HepG2 (cell line): Measurements from ENCODE around the gene BEGAIN.

ENCODE experiments used
- BRCA1 ChIP-seq: sonication (generic); formaldehyde crosslinking; IDR thresholded peaks from 2 replicates; pipeline ENCODE4 v1.4.0; 2020; ENCODE audit warnings: missing genetic modification reagents
- CTCF ChIP-seq: sonication (generic); formaldehyde crosslinking; IDR thresholded peaks from 2 replicates; pipeline ENCODE4 v1.5.0; 2020; ENCODE audit warnings: mild to moderate bottlenecking, missing genetic modification reagents, moderate library complexity
- FOXA1 ChIP-seq, 2 experiments: fragments of 450-650 bp in 1 of 2; sonication (generic) in 1 of 2; formaldehyde crosslinking in 1 of 2; IDR thresholded peaks; 2 replicates each; pipeline versions ENCODE4 v1.4.0 to v1.6.1; 2016 to 2020; ENCODE audit warnings: missing genetic modification reagents in 1 of 2
- MAX ChIP-seq: IDR thresholded peaks from 2 replicates; pipeline ENCODE4 v1.6.1; 2012; ENCODE audit warnings: inconsistent platforms
- MEIS2 ChIP-seq: sonication (generic); formaldehyde crosslinking; IDR thresholded peaks from 2 replicates; pipeline ENCODE4 v1.9.0; 2021; ENCODE audit warnings: mild to moderate bottlenecking, missing genetic modification reagents
- NR3C1 ChIP-seq: sonication (generic); formaldehyde crosslinking; IDR thresholded peaks from 2 replicates; pipeline ENCODE4 v1.4.0; 2020; ENCODE audit warnings: missing genetic modification reagents
- POLR2AphosphoS5 ChIP-seq: IDR thresholded peaks from 2 replicates; pipeline ENCODE4 v1.6.1; 2012; ENCODE audit warnings: low read depth, low read length
- SP4 ChIP-seq: sonication (generic); formaldehyde crosslinking; IDR thresholded peaks from 2 replicates; pipeline ENCODE4 v1.8.1; 2023; ENCODE audit warnings: mild to moderate bottlenecking, missing genetic modification reagents
- TFE3 ChIP-seq: IDR thresholded peaks from 2 replicates; pipeline ENCODE4 v1.6.1; 2016
- ZBTB34 ChIP-seq: sonication (generic); formaldehyde crosslinking; IDR thresholded peaks from 2 replicates; pipeline ENCODE4 v1.8.0; 2022; ENCODE audit warnings: mild to moderate bottlenecking, missing genetic modification reagents
- ZHX1 ChIP-seq: sonication (generic); formaldehyde crosslinking; IDR thresholded peaks from 2 replicates; pipeline ENCODE4 v1.8.1; 2022; ENCODE audit warnings: low read depth, mild to moderate bottlenecking, missing genetic modification reagents
- ZNF709 ChIP-seq: sonication (generic); formaldehyde crosslinking; IDR thresholded peaks from 2 replicates; pipeline ENCODE4 v1.5.0; 2020; ENCODE audit warnings: mild to moderate bottlenecking, missing genetic modification reagents

GRCh38 chr14:100618318-100618693 is 31.1 kb upstream of the BEGAIN start:
- TF ChIP-seq ZNF709 (CRISPR knock-in tag) (no peak), CTCF (CRISPR knock-in tag) (no peak), NR3C1 (no peak), SP4 (CRISPR knock-in tag) (no peak), MEIS2 (CRISPR knock-in tag) (no peak), POLR2AphosphoS5 (no peak), ZHX1 (CRISPR knock-in tag) (no peak), ZBTB34 (CRISPR knock-in tag) (no peak), MAX (no peak), TFE3 (CRISPR knock-in tag) (no peak), FOXA1 (IDR thresholded peaks at IDR 0.05) (no peak), FOXA1 (CRISPR knock-in tag; IDR thresholded peaks at IDR 0.05) (no peak), BRCA1 (CRISPR knock-in tag) (no peak)
